Endothelial cell of umbilical vein (primary cell): ENCODE data around the gene MIF4GD. TPM values are rescaled to one million over a fixed set of nuclear protein-coding genes. Genes with fewer than 3 reads are reported as not detected.
A peak's percentile ranks its signal among the peaks of the same experiment; 100 is the strongest.

Source experiments
- BruUV-seq: library from RNA; stranded (reverse); fragments of 400-500 nt; replicated peaks from 2 replicates; lab custom pipeline; 2021; lab: Mats Ljungman, UMichigan
- CTCF ChIA-PET: fragments of 300-600, 350-600 bp; sonication (Branson Sonifier 250); formaldehyde crosslinking; loops from one replicate; lab custom pipeline; 2021; ENCODE audit warnings: antibody characterized with exemption, inconsistent platforms; lab: Charles Lee
- POLR2A ChIA-PET: fragments of 300-600, 350-600 bp; sonication (Branson Sonifier 250); formaldehyde crosslinking; loops from one replicate; lab custom pipeline; 2021; ENCODE audit warnings: antibody characterized with exemption, inconsistent platforms; lab: Charles Lee
- DNase-seq: peaks from one replicate; pipeline ENCODE4 v3.0.0-alpha.2; 2011; ENCODE audit warnings: low read depth, low spot score
- FAIRE-seq: peaks from 2 replicates; lab custom pipeline; 2011; peaks lifted over from hg19 to GRCh38; lab: Jason Lieb, UNC
- H2AFZ ChIP-seq: 2 replicates; pipeline ENCODE4 v1.6.0; 2012; ENCODE audit warnings: low read depth, low read length, control low read depth, inconsistent platforms
- H3K27ac ChIP-seq: 2 replicates; pipeline ENCODE4 v1.5.1; 2011; ENCODE audit warnings: low read depth, mild to moderate bottlenecking, control low read depth, low read length, moderate library complexity; ENCODE audit not compliant: insufficient read depth
- H3K27me3 ChIP-seq, 2 experiments: 2 replicates each; pipeline versions ENCODE4 v1.6.0 to v1.6.1; 2011; ENCODE audit warnings: low read length in 2 of 2, mixed read lengths in 1 of 2; ENCODE audit not compliant: control insufficient read depth in 2 of 2, insufficient read depth in 2 of 2
- H3K36me3 ChIP-seq, 2 experiments: 2 replicates in 1 of 2; 3 replicates in 1 of 2; pipeline ENCODE4 v1.5.1; 2011; ENCODE audit warnings: low read length in 2 of 2, mild to moderate bottlenecking in 1 of 2, moderate library complexity in 1 of 2; ENCODE audit not compliant: control insufficient read depth in 2 of 2, insufficient read depth in 2 of 2; ENCODE audit errors: extremely low read depth in 1 of 2
- H3K4me1 ChIP-seq: 3 replicates; pipeline ENCODE4 v1.5.1; 2011; ENCODE audit warnings: mild to moderate bottlenecking, low read length; ENCODE audit not compliant: control insufficient read depth, insufficient read depth; ENCODE audit errors: extremely low read depth
- H3K4me2 ChIP-seq: 2 replicates; pipeline ENCODE4 v1.6.1; 2011; ENCODE audit warnings: low read length, control low read depth, mixed read lengths; ENCODE audit not compliant: insufficient read depth
- H3K4me3 ChIP-seq, 3 experiments: fragments of 200-600 bp in 1 of 3; sonication (generic), shearing (Covaris generic) in 1 of 3; replicated peaks in 1 of 3; 2 replicates each; pipeline ENCODE4 v1.5.1; 2011 to 2016; ENCODE audit warnings: control low read depth in 3 of 3, low read length in 3 of 3, mild to moderate bottlenecking in 2 of 3, inconsistent platforms in 1 of 3, low read depth in 1 of 3, moderate library complexity in 1 of 3; ENCODE audit not compliant: insufficient read depth in 1 of 3
- H3K79me2 ChIP-seq: 2 replicates; pipeline ENCODE4 v1.6.0; 2012; ENCODE audit warnings: low read length, inconsistent platforms; ENCODE audit not compliant: control insufficient read depth, insufficient read depth
- H3K9ac ChIP-seq: replicated peaks from 2 replicates; pipeline ENCODE3; 2011; ENCODE audit warnings: low read length, control low read depth; ENCODE audit not compliant: insufficient read depth; ENCODE audit errors: extremely low read depth
- H3K9me1 ChIP-seq: replicated peaks from 3 replicates; pipeline ENCODE4 v1.6.0; 2011; ENCODE audit warnings: mild to moderate bottlenecking, low read length; ENCODE audit not compliant: control insufficient read depth, insufficient read depth; ENCODE audit errors: extremely low read depth
- H3K9me3 ChIP-seq: replicated peaks from 2 replicates; pipeline ENCODE4 v1.5.1; 2012; ENCODE audit warnings: low read length, inconsistent platforms; ENCODE audit not compliant: control insufficient read depth, insufficient read depth
- H4K20me1 ChIP-seq: replicated peaks from 2 replicates; pipeline ENCODE3; 2011; ENCODE audit warnings: mild to moderate bottlenecking, low read length; ENCODE audit not compliant: control insufficient read depth, insufficient read depth; ENCODE audit errors: extremely low read depth
- EZH2 ChIP-seq: IDR thresholded peaks from 2 replicates; pipeline ENCODE4 v1.6.1; 2012; ENCODE audit warnings: borderline replicate concordance, low read depth, mild to moderate bottlenecking, moderate library complexity, low read length, inconsistent platforms; ENCODE audit not compliant: severe bottlenecking
- FOS ChIP-seq: IDR thresholded peaks from 2 replicates; pipeline ENCODE4 v1.6.1; 2011; ENCODE audit warnings: mild to moderate bottlenecking, low read length, moderate library complexity, borderline replicate concordance; ENCODE audit not compliant: insufficient read depth
- GATA2 ChIP-seq: IDR thresholded peaks from 2 replicates; pipeline ENCODE4 v1.7.0; 2011; ENCODE audit warnings: low read depth, mild to moderate bottlenecking, moderate library complexity, mixed read lengths, low read length; ENCODE audit not compliant: insufficient read length, insufficient read depth
- JUN ChIP-seq: IDR thresholded peaks from 2 replicates; pipeline ENCODE4 v1.6.1; 2011; ENCODE audit warnings: borderline replicate concordance, low read depth; ENCODE audit not compliant: insufficient read length, insufficient read depth
- MYC ChIP-seq: IDR thresholded peaks from one replicate; pipeline ENCODE4 v1.6.1; 2011; ENCODE audit warnings: mild to moderate bottlenecking, low read depth, low read length
- POLR2A ChIP-seq: IDR thresholded peaks from 2 replicates; pipeline ENCODE4 v1.6.1; 2012; ENCODE audit warnings: low read depth, mild to moderate bottlenecking, control low read depth, low read length
- POLR2AphosphoS5 ChIP-seq: IDR thresholded peaks from 2 replicates; pipeline ENCODE4 v1.6.1; 2012; ENCODE audit warnings: low read depth, mild to moderate bottlenecking, control low read depth, low read length, moderate library complexity; ENCODE audit not compliant: insufficient read depth
- dilution Hi-C: fragments of 300-500 bp; cut with MboI; formaldehyde crosslinking; loops from one replicate; pipeline ENCODE4 v1.15.0; 2019; ENCODE audit warnings: low sequenced_read_pairs; ENCODE audit not compliant: extremely low pct_ligation_motif_present
- intact Hi-C: fragments of 100-400 bp; cut with micrococcal nuclease; formaldehyde crosslinking; loops from one replicate; pipeline ENCODE4 v1.10.0; 2022
- polyA plus RNA-seq, 4 experiments: library from polyadenylated mRNA; depleted of rRNA in 3 of 4; stranded (reverse) in 3 of 4; unstranded in 1 of 4; fragments of >200 nt; gene quantifications; 2 replicates each; pipeline versions ENCODE4 v1.2.1 to v1.2.3, GENCODE V29; 2011 to 2012; ENCODE audit warnings: missing spikeins in 1 of 4
- total RNA-seq: library from RNA; stranded (reverse); gene quantifications from 2 replicates; pipeline ENCODE4 v1.2.3, GENCODE V29; 2021
- TF ChIP-seq, protein P1 (sequence below), 2 donors: IDR thresholded peaks; 1 replicate in 1 of 2; 2 replicates in 1 of 2; pipeline ENCODE4 v1.5.1; 2011; ENCODE audit warnings: low read length in 2 of 2, mild to moderate bottlenecking in 2 of 2, moderate library complexity in 2 of 2, control low read depth in 1 of 2, inconsistent platforms in 1 of 2, low read depth in 1 of 2; ENCODE audit not compliant: insufficient read depth in 1 of 2; ENCODE audit errors: extremely low read depth in 1 of 2
- TF ChIP-seq, protein P2 (sequence below): IDR thresholded peaks from 2 replicates; pipeline ENCODE4 v1.6.1; 2011; ENCODE audit not compliant: insufficient read depth, insufficient read length

MIF4GD gene
- total and polyA plus RNA-seq, 2 donors (not counting 3 experiments of a cell fraction or from before 2014, with no cell fraction given), result 12.4 to 35.7 TPM

DNA sequence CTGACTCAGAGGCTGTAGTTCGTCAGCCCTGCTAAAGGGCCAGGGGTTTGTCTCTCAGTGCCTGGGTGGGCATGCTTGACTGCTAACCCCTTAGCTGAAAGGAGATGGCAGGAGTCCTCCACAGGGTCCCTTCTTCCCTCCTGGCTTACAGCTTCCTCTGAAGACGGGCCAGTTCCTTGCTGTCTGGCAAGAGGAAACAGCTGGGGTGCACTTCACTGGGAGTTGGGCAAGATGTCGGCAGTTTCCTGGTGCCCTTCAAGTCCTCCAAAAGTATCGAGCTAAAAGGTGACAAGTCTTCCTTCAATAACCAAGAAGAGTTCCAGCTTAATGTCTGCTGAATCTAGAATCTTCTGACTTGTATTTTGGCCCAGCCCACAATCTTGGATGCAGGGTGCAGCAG lies 42.2 kb downstream of the MIF4GD start:
- no TSS peak for BruUV-seq
- H3K27ac ChIP-seq, result no peak overlapping the region
- peak; percentile 26 for DNase-seq
- no peaks in the 10 kb centered on the region for H3K4me1 ChIP-seq
- H3K9ac ChIP-seq, result no peak overlapping the region
- H3K4me3 ChIP-seq, result no peak overlapping the region
- CTCF ChIA-PET, result interaction anchor here (0.9 to 2.9 kb wide), 9 partner anchors 11 to 267 kb away, joined by 3 to 20 read pairs (median 4); partner anchors contain the start of gene MIF4GD
- dilution Hi-C loops (no loop called here), intact Hi-C loops (no loop called here)
- H3K27me3 ChIP-seq, result no peaks in the 10 kb centered on the region
- no peak overlapping the region for H2AFZ ChIP-seq
- TF ChIP-seq MYC, result no peak
- TF ChIP-seq POLR2AphosphoS5, result no peak
- TF ChIP-seq JUN, result no peak
- TF ChIP-seq EZH2, result no peak
- no peak for TF ChIP-seq GATA2
- TF ChIP-seq, protein P1, sequence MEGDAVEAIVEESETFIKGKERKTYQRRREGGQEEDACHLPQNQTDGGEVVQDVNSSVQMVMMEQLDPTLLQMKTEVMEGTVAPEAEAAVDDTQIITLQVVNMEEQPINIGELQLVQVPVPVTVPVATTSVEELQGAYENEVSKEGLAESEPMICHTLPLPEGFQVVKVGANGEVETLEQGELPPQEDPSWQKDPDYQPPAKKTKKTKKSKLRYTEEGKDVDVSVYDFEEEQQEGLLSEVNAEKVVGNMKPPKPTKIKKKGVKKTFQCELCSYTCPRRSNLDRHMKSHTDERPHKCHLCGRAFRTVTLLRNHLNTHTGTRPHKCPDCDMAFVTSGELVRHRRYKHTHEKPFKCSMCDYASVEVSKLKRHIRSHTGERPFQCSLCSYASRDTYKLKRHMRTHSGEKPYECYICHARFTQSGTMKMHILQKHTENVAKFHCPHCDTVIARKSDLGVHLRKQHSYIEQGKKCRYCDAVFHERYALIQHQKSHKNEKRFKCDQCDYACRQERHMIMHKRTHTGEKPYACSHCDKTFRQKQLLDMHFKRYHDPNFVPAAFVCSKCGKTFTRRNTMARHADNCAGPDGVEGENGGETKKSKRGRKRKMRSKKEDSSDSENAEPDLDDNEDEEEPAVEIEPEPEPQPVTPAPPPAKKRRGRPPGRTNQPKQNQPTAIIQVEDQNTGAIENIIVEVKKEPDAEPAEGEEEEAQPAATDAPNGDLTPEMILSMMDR (IDR thresholded peaks at IDR 0.05; ENCODE audit: extremely low read depth in 1 of 2, insufficient read depth in 1 of 2, low read depth in 1 of 2, low read length in 2 of 2), result no peak
- no peak for TF ChIP-seq POLR2A
- TF ChIP-seq, protein P2, sequence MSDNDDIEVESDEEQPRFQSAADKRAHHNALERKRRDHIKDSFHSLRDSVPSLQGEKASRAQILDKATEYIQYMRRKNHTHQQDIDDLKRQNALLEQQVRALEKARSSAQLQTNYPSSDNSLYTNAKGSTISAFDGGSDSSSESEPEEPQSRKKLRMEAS, result no peak
- no peak for TF ChIP-seq FOS
- H4K20me1 ChIP-seq, result no peaks in the 10 kb centered on the region
- peaks cover 3 to 42% of the 10 kb centered on the region in 2 experiments for H3K36me3 ChIP-seq
- no peaks in the 10 kb centered on the region for H3K9me1 ChIP-seq
- no peaks in the 10 kb centered on the region for H3K79me2 ChIP-seq
- H3K4me2 ChIP-seq, result no peak overlapping the region
- FAIRE-seq, result no peak
- POLR2A ChIA-PET, result interaction anchor here (0.6 kb wide), 1 partner anchor 41 kb away, joined by 4 read pairs; no protein-coding TSS in a partner anchor
- no peaks in the 10 kb centered on the region for H3K9me3 ChIP-seq
